Liver (tissue), 3 donors: ENCODE results near the gene SMG7.

Experiments used
- ATF3 ChIP-seq: IDR thresholded peaks from 2 replicates; pipeline ENCODE4 v1.6.1; 2016; ENCODE audit warnings: antibody characterized with exemption
- FOXA1 ChIP-seq: IDR thresholded peaks from 2 replicates; pipeline ENCODE4 v1.6.1; 2016; ENCODE audit warnings: antibody characterized with exemption
- FOXA2 ChIP-seq: IDR thresholded peaks from 2 replicates; pipeline ENCODE4 v1.6.1; 2016; ENCODE audit warnings: antibody characterized with exemption
- GABPA ChIP-seq, 2 donors: IDR thresholded peaks in 1 of 2; conservative IDR thresholded peaks in 1 of 2; 2 replicates each; pipeline ENCODE4 v1.6.1; 2016; ENCODE audit warnings: antibody characterized with exemption in 2 of 2, mild to moderate bottlenecking in 1 of 2, moderate library complexity in 1 of 2
- JUND ChIP-seq, 2 donors: IDR thresholded peaks; 2 replicates each; pipeline ENCODE4 v1.6.1; 2016; ENCODE audit warnings: antibody characterized with exemption in 2 of 2
- RAD21 ChIP-seq, 2 donors: IDR thresholded peaks; 2 replicates each; pipeline ENCODE4 v1.6.1; 2016; ENCODE audit warnings: antibody characterized with exemption in 2 of 2, mild to moderate bottlenecking in 2 of 2
- REST ChIP-seq: IDR thresholded peaks from 2 replicates; pipeline ENCODE4 v1.6.1; 2016; ENCODE audit warnings: antibody characterized with exemption, mild to moderate bottlenecking
- TAF1 ChIP-seq: conservative IDR thresholded peaks from 2 replicates; pipeline ENCODE4 v1.6.1; 2016; ENCODE audit warnings: antibody characterized with exemption, mild to moderate bottlenecking
- YY1 ChIP-seq: IDR thresholded peaks from 2 replicates; pipeline ENCODE4 v1.6.1; 2016; ENCODE audit warnings: antibody characterized with exemption, mild to moderate bottlenecking
- TF ChIP-seq, protein P1 (sequence below): fragments of 150-350 bp; IDR thresholded peaks from 2 replicates; pipeline ENCODE4 v1.5.1; 2017; ENCODE audit warnings: improper control_type of control experiment, low read depth, low read length; ENCODE audit not compliant: missing input control
- TF ChIP-seq, protein P2 (sequence below): IDR thresholded peaks from 2 replicates; pipeline ENCODE4 v1.6.1; 2016; ENCODE audit warnings: antibody characterized with exemption
- donor health status: healthy.
- donor health status: healthy.

DNA sequence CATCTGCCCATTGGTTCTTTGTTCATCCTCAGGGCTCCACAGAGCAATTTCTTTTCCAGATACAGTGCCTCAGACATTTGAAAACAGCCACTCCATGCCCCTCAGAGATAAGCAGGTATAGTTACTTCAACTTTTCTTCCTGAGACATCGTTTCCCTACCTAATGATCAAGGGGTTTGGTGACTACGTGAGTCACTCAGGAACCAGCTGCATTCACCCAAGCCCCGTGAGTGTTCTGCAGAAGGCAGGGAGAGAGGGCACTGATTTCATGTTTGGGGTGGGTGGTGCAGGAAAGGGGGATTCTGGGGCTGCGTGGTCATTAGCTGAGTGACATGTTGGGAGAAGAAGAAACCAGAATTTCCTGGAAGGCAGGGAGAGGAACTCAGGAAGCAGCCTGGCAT lies 93.0 kb downstream of the SMG7 start:
- TF ChIP-seq, protein P1, sequence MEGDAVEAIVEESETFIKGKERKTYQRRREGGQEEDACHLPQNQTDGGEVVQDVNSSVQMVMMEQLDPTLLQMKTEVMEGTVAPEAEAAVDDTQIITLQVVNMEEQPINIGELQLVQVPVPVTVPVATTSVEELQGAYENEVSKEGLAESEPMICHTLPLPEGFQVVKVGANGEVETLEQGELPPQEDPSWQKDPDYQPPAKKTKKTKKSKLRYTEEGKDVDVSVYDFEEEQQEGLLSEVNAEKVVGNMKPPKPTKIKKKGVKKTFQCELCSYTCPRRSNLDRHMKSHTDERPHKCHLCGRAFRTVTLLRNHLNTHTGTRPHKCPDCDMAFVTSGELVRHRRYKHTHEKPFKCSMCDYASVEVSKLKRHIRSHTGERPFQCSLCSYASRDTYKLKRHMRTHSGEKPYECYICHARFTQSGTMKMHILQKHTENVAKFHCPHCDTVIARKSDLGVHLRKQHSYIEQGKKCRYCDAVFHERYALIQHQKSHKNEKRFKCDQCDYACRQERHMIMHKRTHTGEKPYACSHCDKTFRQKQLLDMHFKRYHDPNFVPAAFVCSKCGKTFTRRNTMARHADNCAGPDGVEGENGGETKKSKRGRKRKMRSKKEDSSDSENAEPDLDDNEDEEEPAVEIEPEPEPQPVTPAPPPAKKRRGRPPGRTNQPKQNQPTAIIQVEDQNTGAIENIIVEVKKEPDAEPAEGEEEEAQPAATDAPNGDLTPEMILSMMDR, result no peak
- no peak for TF ChIP-seq JUND (IDR thresholded peaks at IDR 0.05)
- TF ChIP-seq REST, result no peak
- TF ChIP-seq GABPA (IDR thresholded peaks at IDR 0.05 in 1 of 2, conservative IDR thresholded peaks at IDR 0.05 in 1 of 2), result no peak
- TF ChIP-seq ATF3, result no peak
- TF ChIP-seq, protein P2, sequence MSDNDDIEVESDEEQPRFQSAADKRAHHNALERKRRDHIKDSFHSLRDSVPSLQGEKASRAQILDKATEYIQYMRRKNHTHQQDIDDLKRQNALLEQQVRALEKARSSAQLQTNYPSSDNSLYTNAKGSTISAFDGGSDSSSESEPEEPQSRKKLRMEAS, result no peak
- TF ChIP-seq FOXA1, result no peak
- no peak for TF ChIP-seq FOXA2
- TF ChIP-seq YY1, result no peak
- no peak for TF ChIP-seq TAF1
- no peak for TF ChIP-seq RAD21 (IDR thresholded peaks at IDR 0.05)
